Bronchial epithelial cell (primary cell): ENCODE results near the gene KCTD19. TPM values are rescaled to one million over a fixed set of nuclear protein-coding genes. Genes with fewer than 3 reads are reported as not detected.
A peak's percentile ranks its signal among the peaks of the same experiment; 100 is the strongest.

Experiments
- DNase-seq: peaks from one replicate; pipeline ENCODE4 v3.0.0-alpha.2; 2010; ENCODE audit warnings: low read depth
- FAIRE-seq: peaks from 2 replicates; lab custom pipeline; 2011; peaks lifted over from hg19 to GRCh38; lab: Jason Lieb, UNC
- H3K27me3 ChIP-seq: 2 replicates; pipeline ENCODE4 v1.5.1; 2011; ENCODE audit warnings: low read length; ENCODE audit not compliant: control insufficient read depth, insufficient read depth
- H3K36me3 ChIP-seq: 2 replicates; pipeline ENCODE4 v1.5.1; 2011; ENCODE audit warnings: low read length; ENCODE audit not compliant: control insufficient read depth, insufficient read depth
- H3K4me3 ChIP-seq: 2 replicates; pipeline ENCODE4 v1.5.1; 2011; ENCODE audit warnings: mild to moderate bottlenecking, low read depth, low read length, control low read depth
- CTCF ChIP-seq: IDR thresholded peaks from 2 replicates; pipeline ENCODE4 v1.5.1; 2011; ENCODE audit warnings: mild to moderate bottlenecking, moderate library complexity, low read length, control low read depth, inconsistent platforms; ENCODE audit not compliant: insufficient read depth, severe bottlenecking
- total RNA-seq: library from RNA; depleted of rRNA; stranded (reverse); fragments of >200 nt; gene quantifications from 2 replicates; pipeline ENCODE4 v1.2.1, GENCODE V29; 2014

The KCTD19 gene
- total RNA-seq, 1 donor from 2014 or later, result not detected

- no peak overlapping the region for H3K4me3 ChIP-seq
- peak; percentile 92 for DNase-seq
- H3K27me3 ChIP-seq, result no peaks in the 10 kb centered on the region
- TF ChIP-seq CTCF, result no peak
- H3K36me3 ChIP-seq, result no peaks in the 10 kb centered on the region
- FAIRE-seq, result no peak
Measured at GRCh38 chr16:67244387-67245185, 82.0 kb downstream of the KCTD19 start.

- H3K4me3 ChIP-seq, result no peak overlapping the region
- DNase-seq, result no peak
- H3K27me3 ChIP-seq, result no peaks in the 10 kb centered on the region
- no peak for TF ChIP-seq CTCF
- no peaks in the 10 kb centered on the region for H3K36me3 ChIP-seq
- FAIRE-seq, result no peak
Measured at GRCh38 chr16:67243481-67243880, 83.1 kb downstream of the KCTD19 start.

GRCh38 chr16:67242138-67242730 lies 84.3 kb downstream of the KCTD19 start:
- no peak for FAIRE-seq
- no peaks in the 10 kb centered on the region for H3K27me3 ChIP-seq
- H3K4me3 ChIP-seq, result no peak overlapping the region
- DNase-seq, result no peak
- no peak for TF ChIP-seq CTCF
- H3K36me3 ChIP-seq, result peaks cover 7% of the 10 kb centered on the region

- FAIRE-seq, result no peak
- TF ChIP-seq CTCF, result no peak
- Histone ChIP-seq H3K4me3 (no peak overlapping the region), H3K36me3 (peaks cover 12% of the 10 kb centered on the region), H3K27me3 (no peaks in the 10 kb centered on the region)
- DNase-seq, result peak; percentile 87
Measured at GRCh38 chr16:67241008-67241900, 85.3 kb downstream of the KCTD19 start.

- FAIRE-seq (no peak), DNase-seq (peak; percentile 83)
- no peak for TF ChIP-seq CTCF
- H3K4me3 ChIP-seq, result no peak overlapping the region
- peaks cover 17% of the 10 kb centered on the region for H3K36me3 ChIP-seq
- H3K27me3 ChIP-seq, result no peaks in the 10 kb centered on the region
Measured at GRCh38 chr16:67240506-67240905, 86.0 kb downstream of the KCTD19 start.

Other genes with a start within 250 kb of the KCTD19 start
- gene PHAF1, start 216.8 kb downstream of the KCTD19 start, total RNA-seq, result 7.6 and 16.3 TPM in 2 replicates
- 8.7 and 11.4 TPM in 2 replicates for gene B3GNT9, start 175.7 kb downstream of the KCTD19 start, total RNA-seq
- 31.9 and 35.8 TPM in 2 replicates for gene TRADD, start 166.8 kb downstream of the KCTD19 start, total RNA-seq
- gene FBXL8, start 166.8 kb downstream of the KCTD19 start, total RNA-seq, result 4.1 and 4.5 TPM in 2 replicates
- gene HSF4, start 162.0 kb downstream of the KCTD19 start, total RNA-seq, result 3.7 and 8.1 TPM in 2 replicates
- gene NOL3, start 156.2 kb downstream of the KCTD19 start, total RNA-seq, result 28.2 and 37.8 TPM in 2 replicates
- 5.5 and 5.8 TPM in 2 replicates for gene MATCAP1, start 142.8 kb downstream of the KCTD19 start, total RNA-seq
- not detected in 2 replicates for gene EXOC3L1, start 136.6 kb downstream of the KCTD19 start, total RNA-seq
- gene E2F4, start 134.6 kb downstream of the KCTD19 start, total RNA-seq, result 47.1 and 47.6 TPM in 2 replicates
- 25.6 and 44.0 TPM in 2 replicates for gene ELMO3, start 127.6 kb downstream of the KCTD19 start, total RNA-seq
- gene TMEM208, start 99.6 kb downstream of the KCTD19 start, total RNA-seq, result 35.1 and 56.9 TPM in 2 replicates
- 2.0 and 2.6 TPM in 2 replicates for gene FHOD1, start 79.3 kb downstream of the KCTD19 start, total RNA-seq
- 0.26 TPM in 2 replicates for gene SLC9A5, start 77.8 kb downstream of the KCTD19 start, total RNA-seq
- 8.2 and 11.6 TPM in 2 replicates for gene PLEKHG4, start 47.2 kb downstream of the KCTD19 start, total RNA-seq
- gene LRRC36, start 74 bp upstream of the KCTD19 start, total RNA-seq, result not detected in 2 replicates
- 0.13 TPM in 1 of 2 replicates, not detected in the other for gene TPPP3, start 66.8 kb upstream of the KCTD19 start, total RNA-seq
- 1.8 and 4.1 TPM in 2 replicates for gene ZDHHC1, start 89.7 kb upstream of the KCTD19 start, total RNA-seq
- gene HSD11B2, start 104.4 kb upstream of the KCTD19 start, total RNA-seq, result 2.1 and 2.3 TPM in 2 replicates
- gene ATP6V0D1, start 154.4 kb upstream of the KCTD19 start, total RNA-seq, result 78.2 and 79.4 TPM in 2 replicates
- not detected in 2 replicates for gene AGRP, start 156.8 kb upstream of the KCTD19 start, total RNA-seq
- 12.8 and 13.7 TPM in 2 replicates for gene RIPOR1, start 202.1 kb upstream of the KCTD19 start, total RNA-seq
- gene CTCF, start 235.8 kb upstream of the KCTD19 start, total RNA-seq, result 21.1 and 26.5 TPM in 2 replicates